NB4 (cell line): ENCODE measurements around the gene PDPN.

ENCODE experiments used
- DNase-seq: peaks from one replicate; pipeline ENCODE4 v3.0.0; 2010; ENCODE audit warnings: low read depth
- H3K4me3 ChIP-seq: one replicate; pipeline ENCODE4 v1.5.1; 2011; ENCODE audit warnings: mild to moderate bottlenecking, low read depth, low read length, moderate library complexity
- MYC ChIP-seq: IDR thresholded peaks from 2 replicates; pipeline ENCODE4 v1.6.1; 2011; ENCODE audit warnings: low read depth, low read length
- POLR2A ChIP-seq: IDR thresholded peaks from 2 replicates; pipeline ENCODE4 v1.6.1; 2011; ENCODE audit warnings: mild to moderate bottlenecking; ENCODE audit not compliant: insufficient read length; ENCODE audit errors: extremely low read depth
- TF ChIP-seq, protein P1 (sequence below): IDR thresholded peaks from one replicate; pipeline ENCODE4 v1.5.1; 2012; ENCODE audit warnings: low read depth, low read length
- TF ChIP-seq, protein P2 (sequence below): IDR thresholded peaks from 2 replicates; pipeline ENCODE4 v1.6.1; 2011; ENCODE audit warnings: low read depth, low read length

The PDPN gene

DNA sequence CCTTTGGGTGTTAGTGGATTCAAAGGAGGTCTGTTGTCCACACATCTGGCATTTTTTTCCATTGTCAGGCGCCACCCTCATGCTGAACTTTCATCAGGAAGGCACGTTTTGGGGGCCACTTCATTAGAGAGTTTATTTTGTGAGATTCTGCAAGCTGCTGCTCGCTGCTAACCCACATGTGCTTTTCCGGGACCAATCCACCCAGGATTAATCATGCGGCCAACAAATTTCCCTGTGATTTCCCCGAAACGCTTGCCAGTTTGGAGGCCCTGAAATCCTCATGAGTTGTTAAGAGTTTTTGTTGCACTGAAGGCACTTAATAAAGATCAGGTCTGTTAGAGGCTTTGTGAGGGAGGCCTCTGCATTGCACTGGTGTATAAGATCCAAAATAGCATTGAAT, 2.4 kb downstream of the PDPN start:
- no peak for DNase-seq
- H3K4me3 ChIP-seq: no peak overlapping the region
- TF ChIP-seq POLR2A (no peak), MYC (no peak)
- TF ChIP-seq, protein P1, sequence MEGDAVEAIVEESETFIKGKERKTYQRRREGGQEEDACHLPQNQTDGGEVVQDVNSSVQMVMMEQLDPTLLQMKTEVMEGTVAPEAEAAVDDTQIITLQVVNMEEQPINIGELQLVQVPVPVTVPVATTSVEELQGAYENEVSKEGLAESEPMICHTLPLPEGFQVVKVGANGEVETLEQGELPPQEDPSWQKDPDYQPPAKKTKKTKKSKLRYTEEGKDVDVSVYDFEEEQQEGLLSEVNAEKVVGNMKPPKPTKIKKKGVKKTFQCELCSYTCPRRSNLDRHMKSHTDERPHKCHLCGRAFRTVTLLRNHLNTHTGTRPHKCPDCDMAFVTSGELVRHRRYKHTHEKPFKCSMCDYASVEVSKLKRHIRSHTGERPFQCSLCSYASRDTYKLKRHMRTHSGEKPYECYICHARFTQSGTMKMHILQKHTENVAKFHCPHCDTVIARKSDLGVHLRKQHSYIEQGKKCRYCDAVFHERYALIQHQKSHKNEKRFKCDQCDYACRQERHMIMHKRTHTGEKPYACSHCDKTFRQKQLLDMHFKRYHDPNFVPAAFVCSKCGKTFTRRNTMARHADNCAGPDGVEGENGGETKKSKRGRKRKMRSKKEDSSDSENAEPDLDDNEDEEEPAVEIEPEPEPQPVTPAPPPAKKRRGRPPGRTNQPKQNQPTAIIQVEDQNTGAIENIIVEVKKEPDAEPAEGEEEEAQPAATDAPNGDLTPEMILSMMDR: no peak
- TF ChIP-seq, protein P2, sequence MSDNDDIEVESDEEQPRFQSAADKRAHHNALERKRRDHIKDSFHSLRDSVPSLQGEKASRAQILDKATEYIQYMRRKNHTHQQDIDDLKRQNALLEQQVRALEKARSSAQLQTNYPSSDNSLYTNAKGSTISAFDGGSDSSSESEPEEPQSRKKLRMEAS: no peak

DNA sequence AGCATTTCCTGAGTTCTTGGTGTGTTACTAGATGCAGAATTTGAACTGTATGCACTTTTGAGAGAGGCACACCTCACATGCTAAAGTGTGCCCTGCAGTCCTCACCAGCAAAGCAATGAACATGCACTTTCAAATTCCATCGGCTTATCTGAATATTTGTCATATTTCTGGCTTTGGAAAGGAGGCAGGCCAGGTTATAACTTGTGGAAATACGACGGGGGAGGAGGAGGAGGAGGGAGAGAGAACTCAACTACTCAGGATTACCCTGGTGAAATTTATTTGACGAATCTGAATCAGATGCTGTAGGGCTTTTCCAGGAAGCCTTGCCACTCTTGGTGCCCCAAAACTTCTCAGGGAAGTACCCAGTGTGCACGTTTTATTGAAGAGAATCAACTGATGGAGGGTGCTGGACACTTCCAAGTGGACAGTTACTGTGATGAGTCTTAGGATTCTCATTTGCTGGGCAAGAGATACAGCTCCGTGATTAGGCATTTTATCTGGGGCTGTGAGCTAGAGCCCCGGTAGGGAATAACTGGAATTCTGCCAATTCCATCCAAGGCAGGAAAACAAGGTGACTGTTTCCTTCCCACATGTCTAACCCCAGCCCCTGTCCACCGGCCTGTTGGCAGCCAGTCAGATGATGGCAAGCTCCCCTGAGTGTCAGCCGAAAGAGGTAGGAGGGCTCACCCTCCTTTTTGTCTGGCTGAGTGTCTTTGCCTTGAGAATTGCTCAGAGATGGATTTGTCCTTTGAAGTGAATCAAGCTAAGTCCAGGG, 3.8 kb downstream of the PDPN start:
- H3K4me3 ChIP-seq: no peak overlapping the region
- DNase-seq: no peak
- no peak for TF ChIP-seq MYC
- TF ChIP-seq, protein P2: no peak
- no peak for TF ChIP-seq POLR2A
- TF ChIP-seq, protein P1: no peak

DNA sequence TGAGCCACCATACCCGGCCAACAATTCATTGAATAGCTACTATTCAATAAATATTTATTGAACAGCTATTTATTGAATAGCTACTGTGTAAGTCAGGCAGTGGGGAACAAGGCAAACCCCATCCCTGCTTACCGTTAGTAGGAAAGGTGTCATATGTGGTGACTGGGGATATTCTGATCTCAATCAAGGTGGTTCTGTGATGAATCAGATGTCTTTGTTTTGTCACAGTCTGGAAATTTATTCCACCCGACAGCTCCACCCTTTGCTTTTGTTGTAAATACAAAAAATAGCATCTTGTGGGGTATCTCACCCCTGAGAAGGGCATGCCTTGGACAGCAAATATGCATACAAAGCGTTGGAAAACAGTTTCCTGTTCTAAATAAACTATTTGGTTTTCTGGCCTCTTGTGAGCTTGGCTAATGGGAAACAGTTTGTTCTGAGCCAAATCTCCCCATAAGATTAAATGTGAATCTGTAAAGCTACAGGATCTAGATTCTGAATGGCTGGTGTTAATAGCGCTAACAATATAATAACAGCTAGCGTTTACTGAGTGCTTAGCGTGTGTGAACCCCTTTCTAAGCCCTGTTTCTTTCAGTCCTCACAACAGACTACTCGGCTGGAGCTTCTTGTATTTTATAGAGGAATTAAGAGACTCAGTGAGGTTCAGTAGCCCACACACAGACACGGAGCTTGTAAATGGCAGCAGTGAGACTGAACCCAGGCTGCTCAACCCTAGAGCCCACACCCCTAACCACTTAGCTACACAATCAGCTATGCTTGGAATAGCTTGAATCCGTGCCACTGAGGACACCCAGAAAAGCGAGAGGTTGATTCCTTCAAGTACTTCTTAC, 5.5 kb downstream of the PDPN start:
- H3K4me3 ChIP-seq: no peak overlapping the region
- no peak for DNase-seq
- TF ChIP-seq MYC: no peak
- TF ChIP-seq, protein P2: no peak
- TF ChIP-seq, protein P1: no peak

DNA sequence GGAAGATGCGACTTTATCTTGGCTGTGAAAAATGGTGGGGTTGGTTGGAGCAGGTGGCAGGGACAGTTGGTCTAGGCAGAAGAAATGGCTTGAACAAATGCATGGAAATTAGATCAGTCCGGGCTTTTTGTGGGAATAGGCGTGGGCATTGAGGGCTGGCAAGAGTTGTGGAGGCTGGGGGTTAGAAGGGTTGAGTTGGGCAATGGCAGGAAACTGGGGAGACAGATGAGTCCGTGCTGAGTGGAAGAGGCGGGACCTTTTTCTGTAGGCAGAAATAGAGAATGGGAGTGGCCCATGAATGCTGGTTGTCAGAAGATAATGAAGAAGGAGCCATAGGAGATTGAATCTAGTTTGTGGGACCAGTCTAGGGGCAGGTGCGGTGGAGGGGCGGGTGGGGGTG, 6.9 kb downstream of the PDPN start:
- no peak overlapping the region for H3K4me3 ChIP-seq
- TF ChIP-seq, protein P1: no peak
- TF ChIP-seq MYC (no peak), POLR2A (no peak)
- TF ChIP-seq, protein P2: no peak
- DNase-seq: no peak

DNA sequence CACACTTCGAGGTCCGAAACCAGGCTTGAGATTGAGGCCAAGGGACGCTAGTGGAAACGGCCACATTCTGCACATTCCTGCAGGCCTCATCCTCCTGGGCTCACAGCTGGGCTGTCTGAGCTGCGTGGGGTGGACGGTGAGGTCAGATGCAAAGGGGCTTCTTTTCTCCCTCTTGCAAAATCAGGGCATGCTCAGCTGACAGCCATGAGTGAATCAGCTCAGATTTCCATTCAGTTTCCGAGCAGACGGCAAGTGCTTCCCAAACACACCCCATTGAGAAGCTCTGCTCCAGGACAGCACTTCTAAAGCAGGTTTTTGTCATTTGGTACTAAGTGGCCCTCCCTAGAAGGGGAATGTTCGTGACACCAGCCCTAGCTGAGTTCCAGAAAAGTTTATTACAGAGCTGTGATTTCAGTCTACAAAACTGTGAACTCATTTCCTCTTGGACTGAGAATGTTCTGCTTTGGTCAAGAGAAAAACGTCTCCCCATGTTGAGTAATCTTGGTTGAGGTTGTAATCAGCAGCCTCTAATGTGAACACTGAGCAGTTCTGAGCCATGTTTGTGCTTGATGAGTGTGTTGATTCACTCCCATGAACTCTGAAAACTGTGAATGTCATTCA, 10.0 kb downstream of the PDPN start:
- H3K4me3 ChIP-seq: no peak overlapping the region
- DNase-seq: no peak
- TF ChIP-seq, protein P1: no peak
- TF ChIP-seq MYC: no peak
- TF ChIP-seq POLR2A: no peak
- TF ChIP-seq, protein P2: no peak
